SU-DHL-6 (cell line): ENCODE results near the gene BTN3A1.

ENCODE experiments used
- EZH2phosphoT487 ChIP-seq: fragments of 200-600 bp; sonication (generic), shearing (Covaris generic); conservative IDR thresholded peaks from 2 replicates; pipeline ENCODE4 v1.6.1; 2018; ENCODE audit warnings: mild to moderate bottlenecking, antibody characterized with exemption, low read length, moderate library complexity, mixed read lengths
- TF ChIP-seq, protein P1 (sequence below): fragments of 200-600 bp; sonication (generic); IDR thresholded peaks from one replicate; pipeline ENCODE4 v1.5.1; 2017; ENCODE audit warnings: antibody characterized with exemption, mild to moderate bottlenecking, low read length, moderate library complexity; ENCODE audit not compliant: insufficient read depth, poor library complexity, severe bottlenecking

DNA sequence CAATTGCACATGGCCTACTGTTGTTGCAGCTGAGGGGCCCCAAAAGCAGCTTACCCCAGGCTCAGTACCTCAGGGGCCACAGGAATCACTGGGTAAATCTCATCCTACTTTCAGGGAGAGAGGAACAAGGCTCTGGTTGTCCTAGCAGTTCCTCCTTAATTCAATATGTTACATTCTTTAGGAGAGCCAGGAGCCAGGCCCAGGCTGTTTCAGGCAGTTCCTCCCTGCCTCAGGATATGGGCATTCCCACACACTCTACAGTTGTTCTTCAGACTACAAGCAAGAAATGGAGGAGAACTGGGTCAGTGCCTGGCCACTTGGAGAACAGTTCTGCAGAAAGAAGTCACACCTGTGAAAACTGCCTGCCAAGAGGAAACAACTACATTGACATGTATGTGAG is 46.7 kb upstream of the BTN3A1 start:
- TF ChIP-seq, protein P1, sequence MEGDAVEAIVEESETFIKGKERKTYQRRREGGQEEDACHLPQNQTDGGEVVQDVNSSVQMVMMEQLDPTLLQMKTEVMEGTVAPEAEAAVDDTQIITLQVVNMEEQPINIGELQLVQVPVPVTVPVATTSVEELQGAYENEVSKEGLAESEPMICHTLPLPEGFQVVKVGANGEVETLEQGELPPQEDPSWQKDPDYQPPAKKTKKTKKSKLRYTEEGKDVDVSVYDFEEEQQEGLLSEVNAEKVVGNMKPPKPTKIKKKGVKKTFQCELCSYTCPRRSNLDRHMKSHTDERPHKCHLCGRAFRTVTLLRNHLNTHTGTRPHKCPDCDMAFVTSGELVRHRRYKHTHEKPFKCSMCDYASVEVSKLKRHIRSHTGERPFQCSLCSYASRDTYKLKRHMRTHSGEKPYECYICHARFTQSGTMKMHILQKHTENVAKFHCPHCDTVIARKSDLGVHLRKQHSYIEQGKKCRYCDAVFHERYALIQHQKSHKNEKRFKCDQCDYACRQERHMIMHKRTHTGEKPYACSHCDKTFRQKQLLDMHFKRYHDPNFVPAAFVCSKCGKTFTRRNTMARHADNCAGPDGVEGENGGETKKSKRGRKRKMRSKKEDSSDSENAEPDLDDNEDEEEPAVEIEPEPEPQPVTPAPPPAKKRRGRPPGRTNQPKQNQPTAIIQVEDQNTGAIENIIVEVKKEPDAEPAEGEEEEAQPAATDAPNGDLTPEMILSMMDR = no peak
- no peak for TF ChIP-seq EZH2phosphoT487
